Measurements from ENCODE around the gene AGAP1.

DNA sequence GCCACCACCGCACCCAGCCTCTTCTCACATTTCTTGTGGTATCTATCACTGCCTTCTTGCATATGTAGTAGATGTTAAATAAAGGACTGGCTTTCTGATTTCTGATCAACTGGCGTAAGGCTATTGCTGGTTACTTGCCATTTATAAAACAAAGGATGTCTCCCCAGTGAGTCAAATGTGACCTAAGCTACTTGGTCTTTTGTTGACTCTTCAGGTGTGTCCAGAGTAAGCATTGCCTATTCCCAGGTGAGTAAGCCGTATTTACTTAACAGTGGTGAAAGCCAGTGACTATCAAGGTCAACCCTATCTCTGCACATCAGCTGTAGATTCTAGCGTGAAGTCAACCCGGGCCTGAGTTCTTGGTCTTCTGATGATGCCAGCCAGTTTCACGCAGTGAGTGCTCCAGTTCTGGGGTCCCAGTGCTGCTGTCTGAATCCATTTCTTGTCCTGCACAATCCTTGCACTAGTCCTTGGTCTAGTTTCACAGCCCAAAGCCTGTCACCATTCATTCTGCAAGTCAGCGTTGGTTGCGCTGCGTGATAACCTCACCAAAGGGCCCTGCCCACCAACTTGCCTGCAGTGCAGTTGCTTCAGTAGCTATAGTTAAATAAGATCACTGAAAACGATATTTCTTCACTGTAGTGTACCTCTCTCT lies 554.2 kb downstream of the AGAP1 start:
- TF ChIP-seq, protein P1, sequence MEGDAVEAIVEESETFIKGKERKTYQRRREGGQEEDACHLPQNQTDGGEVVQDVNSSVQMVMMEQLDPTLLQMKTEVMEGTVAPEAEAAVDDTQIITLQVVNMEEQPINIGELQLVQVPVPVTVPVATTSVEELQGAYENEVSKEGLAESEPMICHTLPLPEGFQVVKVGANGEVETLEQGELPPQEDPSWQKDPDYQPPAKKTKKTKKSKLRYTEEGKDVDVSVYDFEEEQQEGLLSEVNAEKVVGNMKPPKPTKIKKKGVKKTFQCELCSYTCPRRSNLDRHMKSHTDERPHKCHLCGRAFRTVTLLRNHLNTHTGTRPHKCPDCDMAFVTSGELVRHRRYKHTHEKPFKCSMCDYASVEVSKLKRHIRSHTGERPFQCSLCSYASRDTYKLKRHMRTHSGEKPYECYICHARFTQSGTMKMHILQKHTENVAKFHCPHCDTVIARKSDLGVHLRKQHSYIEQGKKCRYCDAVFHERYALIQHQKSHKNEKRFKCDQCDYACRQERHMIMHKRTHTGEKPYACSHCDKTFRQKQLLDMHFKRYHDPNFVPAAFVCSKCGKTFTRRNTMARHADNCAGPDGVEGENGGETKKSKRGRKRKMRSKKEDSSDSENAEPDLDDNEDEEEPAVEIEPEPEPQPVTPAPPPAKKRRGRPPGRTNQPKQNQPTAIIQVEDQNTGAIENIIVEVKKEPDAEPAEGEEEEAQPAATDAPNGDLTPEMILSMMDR (IDR thresholded peaks at IDR 0.05) = no peak
- TF ChIP-seq POLR2A (IDR thresholded peaks at IDR 0.05) = no peak
- peak; percentile 21 for TF ChIP-seq POLR2AphosphoS5 (IDR thresholded peaks at IDR 0.05)
